SK-N-SH (cell line): ENCODE data around the gene CLDN9. TPM values are rescaled to one million over a fixed set of nuclear protein-coding genes. Genes with fewer than 3 reads are reported as not detected.

Experiments used
- CTCF ChIA-PET: fragments of 300-600, 350-600 bp; formaldehyde crosslinking; extraction: SDS; loops from one replicate; lab custom pipeline; 2021; lab: Yijun Ruan, JAX
- POLR2A ChIA-PET: fragments of 350-600 bp; sonication (Branson Sonifier 250); formaldehyde crosslinking; extraction: SDS; loops from one replicate; lab custom pipeline; 2020; ENCODE audit warnings: antibody characterized with exemption, inconsistent platforms; lab: Yijun Ruan, JAX
- DNase-seq: peaks from one replicate; pipeline ENCODE4 v3.0.0; 2012
- H2AFZ ChIP-seq: fragments of 200-600 bp; sonication (generic); 2 replicates; pipeline ENCODE4 v1.8.1; 2016; ENCODE audit warnings: antibody characterized with exemption, mild to moderate bottlenecking, low read depth
- H3F3A ChIP-seq: fragments of 200-600 bp; sonication (generic); replicated peaks from 2 replicates; pipeline ENCODE3; 2016; ENCODE audit warnings: antibody characterized with exemption, mild to moderate bottlenecking; ENCODE audit not compliant: insufficient read depth
- H3K27ac ChIP-seq, 2 experiments: fragments of 200-500 bp in 1 of 2; fragments of 200-600 bp in 1 of 2; sonication (Bioruptor generic) in 1 of 2; sonication (generic), shearing (Covaris generic) in 1 of 2; 2 replicates each; pipeline versions ENCODE4 v1.5.1 to v1.6.1; 2014 to 2016; ENCODE audit warnings: low read depth in 2 of 2, inconsistent platforms in 1 of 2, low read length in 1 of 2, mild to moderate bottlenecking in 1 of 2, mixed read lengths in 1 of 2
- H3K27me3 ChIP-seq: fragments of 200-600 bp; sonication (generic), shearing (Covaris generic); 2 replicates; pipeline ENCODE4 v1.6.1; 2016; ENCODE audit warnings: mixed run types; ENCODE audit not compliant: insufficient read depth
- H3K36me3 ChIP-seq, 2 experiments: fragments of 200-500 bp in 1 of 2; fragments of 200-600 bp in 1 of 2; sonication (Bioruptor generic) in 1 of 2; sonication (generic) in 1 of 2; replicated peaks in 1 of 2; 2 replicates each; pipeline versions ENCODE3 to v1.5.1; 2014 to 2016; ENCODE audit warnings: low read length in 1 of 2, mild to moderate bottlenecking in 1 of 2; ENCODE audit not compliant: insufficient read depth in 2 of 2, control insufficient read depth in 1 of 2
- H3K4me1 ChIP-seq, 2 experiments: fragments of 200-500 bp in 1 of 2; fragments of 200-600 bp in 1 of 2; sonication (Bioruptor generic) in 1 of 2; sonication (generic), shearing (Covaris generic) in 1 of 2; 2 replicates each; pipeline versions ENCODE4 v1.5.1 to v1.6.1; 2014 to 2016; ENCODE audit warnings: low read depth in 1 of 2, low read length in 1 of 2, mixed run types in 1 of 2; ENCODE audit not compliant: insufficient read depth in 2 of 2, control insufficient read depth in 1 of 2
- H3K4me2 ChIP-seq: fragments of 200-600 bp; sonication (generic), shearing (Covaris generic); 2 replicates; pipeline ENCODE4 v1.6.1; 2017; ENCODE audit warnings: mixed run types
- H3K4me3 ChIP-seq, 2 experiments: fragments of 200-500 bp in 1 of 2; fragments of 200-600 bp in 1 of 2; sonication (Bioruptor generic) in 1 of 2; sonication (generic), shearing (Covaris generic) in 1 of 2; 2 replicates each; pipeline versions ENCODE4 v1.5.1 to v1.8.1; 2014 to 2016; ENCODE audit warnings: low read depth in 2 of 2, inconsistent platforms in 1 of 2, low read length in 1 of 2, mild to moderate bottlenecking in 1 of 2, mixed read lengths in 1 of 2, moderate library complexity in 1 of 2
- H3K79me2 ChIP-seq: fragments of 200-600 bp; sonication (generic); 2 replicates; pipeline ENCODE4 v1.8.1; 2017; ENCODE audit warnings: mild to moderate bottlenecking; ENCODE audit not compliant: insufficient read depth
- H3K9ac ChIP-seq: fragments of 200-600 bp; sonication (generic); 2 replicates; pipeline ENCODE4 v1.6.1; 2017; ENCODE audit warnings: mixed run types
- H3K9me2 ChIP-seq: fragments of 200-600 bp; sonication (generic); 2 replicates; pipeline ENCODE4 v1.6.1; 2017; ENCODE audit warnings: mixed run types
- H3K9me3 ChIP-seq: fragments of 200-600 bp; sonication (generic); 2 replicates; pipeline ENCODE4 v1.6.1; 2017; ENCODE audit warnings: mixed run types, mild to moderate bottlenecking, moderate library complexity
- H4K20me1 ChIP-seq: fragments of 200-600 bp; sonication (generic); 2 replicates; pipeline ENCODE4 v1.6.1; 2017; ENCODE audit warnings: mild to moderate bottlenecking, mixed run types; ENCODE audit not compliant: insufficient read depth
- EP300 ChIP-seq, 2 experiments: IDR thresholded peaks; 2 replicates each; pipeline versions ENCODE4 v1.4.0 to v1.6.1; 2012; ENCODE audit warnings: borderline replicate concordance in 1 of 2, low read depth in 1 of 2, low read length in 1 of 2
- EZH2phosphoT487 ChIP-seq: fragments of 200-600 bp; sonication (generic); IDR thresholded peaks from 2 replicates; pipeline ENCODE4 v1.6.1; 2017; ENCODE audit warnings: low read depth, mixed run types, mild to moderate bottlenecking, antibody characterized with exemption, moderate library complexity, borderline replicate concordance
- FOXJ3 ChIP-seq: sonication (generic); formaldehyde crosslinking; IDR thresholded peaks from 2 replicates; pipeline ENCODE4 v1.5.1; 2020; ENCODE audit warnings: mild to moderate bottlenecking, missing genetic modification reagents
- GABPA ChIP-seq: IDR thresholded peaks from 2 replicates; pipeline ENCODE4 v1.4.0; 2012; ENCODE audit warnings: low read depth, mild to moderate bottlenecking
- GATA2 ChIP-seq: sonication (generic); formaldehyde crosslinking; IDR thresholded peaks from 2 replicates; pipeline ENCODE4 v1.5.0; 2020; ENCODE audit warnings: mild to moderate bottlenecking, missing genetic modification reagents
- NRF1 ChIP-seq: IDR thresholded peaks from 2 replicates; pipeline ENCODE4 v1.6.1; 2012; ENCODE audit warnings: low read depth, mild to moderate bottlenecking, low read length
- RAD21 ChIP-seq: IDR thresholded peaks from 2 replicates; pipeline ENCODE4 v1.6.1; 2012; ENCODE audit warnings: mild to moderate bottlenecking, low read length
- RCOR1 ChIP-seq: fragments of 150-350 bp; IDR thresholded peaks from 2 replicates; pipeline ENCODE4 v1.6.1; 2017; ENCODE audit warnings: antibody characterized with exemption, low read length
- RXRA ChIP-seq: IDR thresholded peaks from 2 replicates; pipeline ENCODE4 v1.4.0; 2012; ENCODE audit warnings: low read depth, mild to moderate bottlenecking, borderline replicate concordance
- TCF12 ChIP-seq: IDR thresholded peaks from 2 replicates; pipeline ENCODE4 v1.4.0; 2012
- TEAD4 ChIP-seq: IDR thresholded peaks from 2 replicates; pipeline ENCODE4 v1.4.0; 2012; ENCODE audit warnings: mild to moderate bottlenecking, borderline replicate concordance; ENCODE audit not compliant: insufficient read depth
- WGBS: methylation state at CpG from one replicate; pipeline ENCODE4 v1.1.6; 2017; ENCODE audit warnings: low lambda C conversion rate; 5-methylcytosine and 5-hydroxymethylcytosine counted together
- polyA plus RNA-seq, 3 experiments: library from polyadenylated mRNA; depleted of rRNA; stranded (reverse); fragments of >200 nt; gene quantifications; 2 replicates each; pipeline ENCODE4 v1.2.3, GENCODE V29; 2012
- TF ChIP-seq, protein P1 (sequence below): IDR thresholded peaks from 2 replicates; pipeline ENCODE4 v1.6.1; 2012; ENCODE audit warnings: mild to moderate bottlenecking, low read depth, low read length, moderate library complexity
- TF ChIP-seq, protein P2 (sequence below): fragments of 150-350 bp; IDR thresholded peaks from 2 replicates; pipeline ENCODE4 v1.6.1; 2017; ENCODE audit warnings: antibody characterized with exemption, low read length, low read depth, borderline replicate concordance
- TF ChIP-seq, protein P3 (sequence below): IDR thresholded peaks from 2 replicates; pipeline ENCODE4 v1.4.0; 2012; ENCODE audit warnings: low read depth, borderline replicate concordance

The CLDN9 gene
- polyA plus RNA-seq, 1 of the 3 experiments (the other 2 are of a cell fraction): 0.08 TPM

DNA sequence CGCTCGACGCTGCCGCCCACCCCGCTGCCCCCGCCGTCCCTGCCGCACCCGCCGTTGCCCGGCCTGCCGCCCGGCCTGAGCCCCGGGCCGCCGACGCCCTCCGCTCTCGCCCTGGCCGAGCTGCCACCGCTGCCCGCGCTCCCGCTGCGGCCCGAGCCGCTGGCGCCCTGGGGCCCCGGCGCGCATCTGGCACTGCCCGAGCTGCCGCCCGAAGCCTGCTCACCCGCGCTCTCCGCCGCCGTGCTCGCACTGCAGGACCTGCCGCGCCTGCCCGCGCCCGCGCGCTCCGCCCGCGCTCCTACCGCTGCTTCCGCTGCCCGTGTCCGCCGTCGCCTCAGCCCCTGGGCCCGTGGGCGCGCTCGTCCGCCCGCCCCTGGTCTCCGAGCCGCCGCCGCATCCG lies 8.4 kb upstream of the CLDN9 start:
- no peak overlapping the region for H3K9ac ChIP-seq
- H3K79me2 ChIP-seq: no peaks in the 10 kb centered on the region
- no peaks in the 10 kb centered on the region for H4K20me1 ChIP-seq
- H3K4me2 ChIP-seq: no peak overlapping the region
- DNase-seq: no peak
- no peaks in the 10 kb centered on the region for H3K36me3 ChIP-seq
- no peaks in the 10 kb centered on the region for H3K9me2 ChIP-seq
- H3K9me3 ChIP-seq: no peaks in the 10 kb centered on the region
- no CpG with 5 or more reads among the region's 67 CpGs for WGBS
- no peak overlapping the region for H2AFZ ChIP-seq
- POLR2A ChIA-PET: interaction anchor here (1.9 kb wide), 1 partner anchor 16 kb away, joined by 8 read pairs; the partner anchor contains the start of gene TNFRSF12A
- H3F3A ChIP-seq: peaks cover 6% of the 10 kb centered on the region
- no peak overlapping the region for H3K27ac ChIP-seq
- H3K4me3 ChIP-seq: peak overlapping the region in 1 of 2 experiments; percentile 47; a peak in 2 of 4 replicates
- TF ChIP-seq, protein P1, sequence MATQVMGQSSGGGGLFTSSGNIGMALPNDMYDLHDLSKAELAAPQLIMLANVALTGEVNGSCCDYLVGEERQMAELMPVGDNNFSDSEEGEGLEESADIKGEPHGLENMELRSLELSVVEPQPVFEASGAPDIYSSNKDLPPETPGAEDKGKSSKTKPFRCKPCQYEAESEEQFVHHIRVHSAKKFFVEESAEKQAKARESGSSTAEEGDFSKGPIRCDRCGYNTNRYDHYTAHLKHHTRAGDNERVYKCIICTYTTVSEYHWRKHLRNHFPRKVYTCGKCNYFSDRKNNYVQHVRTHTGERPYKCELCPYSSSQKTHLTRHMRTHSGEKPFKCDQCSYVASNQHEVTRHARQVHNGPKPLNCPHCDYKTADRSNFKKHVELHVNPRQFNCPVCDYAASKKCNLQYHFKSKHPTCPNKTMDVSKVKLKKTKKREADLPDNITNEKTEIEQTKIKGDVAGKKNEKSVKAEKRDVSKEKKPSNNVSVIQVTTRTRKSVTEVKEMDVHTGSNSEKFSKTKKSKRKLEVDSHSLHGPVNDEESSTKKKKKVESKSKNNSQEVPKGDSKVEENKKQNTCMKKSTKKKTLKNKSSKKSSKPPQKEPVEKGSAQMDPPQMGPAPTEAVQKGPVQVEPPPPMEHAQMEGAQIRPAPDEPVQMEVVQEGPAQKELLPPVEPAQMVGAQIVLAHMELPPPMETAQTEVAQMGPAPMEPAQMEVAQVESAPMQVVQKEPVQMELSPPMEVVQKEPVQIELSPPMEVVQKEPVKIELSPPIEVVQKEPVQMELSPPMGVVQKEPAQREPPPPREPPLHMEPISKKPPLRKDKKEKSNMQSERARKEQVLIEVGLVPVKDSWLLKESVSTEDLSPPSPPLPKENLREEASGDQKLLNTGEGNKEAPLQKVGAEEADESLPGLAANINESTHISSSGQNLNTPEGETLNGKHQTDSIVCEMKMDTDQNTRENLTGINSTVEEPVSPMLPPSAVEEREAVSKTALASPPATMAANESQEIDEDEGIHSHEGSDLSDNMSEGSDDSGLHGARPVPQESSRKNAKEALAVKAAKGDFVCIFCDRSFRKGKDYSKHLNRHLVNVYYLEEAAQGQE: no peak
- TF ChIP-seq TCF12 (no peak), GABPA (no peak), TEAD4 (no peak), RXRA (no peak)
- TF ChIP-seq, protein P2, sequence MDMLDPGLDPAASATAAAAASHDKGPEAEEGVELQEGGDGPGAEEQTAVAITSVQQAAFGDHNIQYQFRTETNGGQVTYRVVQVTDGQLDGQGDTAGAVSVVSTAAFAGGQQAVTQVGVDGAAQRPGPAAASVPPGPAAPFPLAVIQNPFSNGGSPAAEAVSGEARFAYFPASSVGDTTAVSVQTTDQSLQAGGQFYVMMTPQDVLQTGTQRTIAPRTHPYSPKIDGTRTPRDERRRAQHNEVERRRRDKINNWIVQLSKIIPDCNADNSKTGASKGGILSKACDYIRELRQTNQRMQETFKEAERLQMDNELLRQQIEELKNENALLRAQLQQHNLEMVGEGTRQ: no peak
- H3K4me1 ChIP-seq: peaks cover 0 to 3% of the 10 kb centered on the region in 2 experiments; a peak in 1 of 4 replicates
- CTCF ChIA-PET: interaction anchor here (0.5 to 8.2 kb wide), 9 partner anchors 16 to 972 kb away, joined by 3 to 72 read pairs (median 4); partner anchors contain the start of genes CLDN6, HCFC1R1, THOC6 and TNFRSF12A
- H3K27me3 ChIP-seq: no peaks in the 10 kb centered on the region

DNA sequence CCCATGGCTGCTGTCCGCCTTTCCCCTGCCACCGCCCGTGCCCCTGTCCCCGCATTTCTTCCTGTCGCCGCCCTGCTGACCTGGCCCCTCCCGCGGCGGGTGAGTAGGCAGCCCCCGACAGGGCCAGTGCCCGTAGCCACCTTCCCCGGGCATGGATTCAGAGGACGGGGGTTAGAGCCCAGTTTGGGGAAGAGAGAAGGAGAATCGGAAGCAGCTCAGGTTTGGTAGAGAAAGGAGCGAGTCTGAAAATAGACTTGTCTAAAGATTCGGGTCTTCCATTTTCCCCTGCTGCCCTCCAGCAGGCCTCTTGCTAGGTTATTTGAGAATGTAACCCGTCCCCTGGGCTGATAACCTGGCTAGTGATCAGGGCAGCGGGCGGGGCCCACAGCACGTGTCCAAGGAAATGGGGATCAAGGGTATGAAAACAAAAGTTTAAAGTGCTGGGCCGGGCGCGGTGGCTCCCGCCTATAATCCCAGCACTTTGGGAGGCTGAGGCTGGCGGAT lies 7.9 kb upstream of the CLDN9 start:
- no peaks in the 10 kb centered on the region for H3K36me3 ChIP-seq
- H3K9me2 ChIP-seq: no peaks in the 10 kb centered on the region
- H3K9ac ChIP-seq: no peak overlapping the region
- H3K4me3 ChIP-seq: peak overlapping the region in 1 of 2 experiments; percentile 47; a peak in 2 of 4 replicates
- ChIA-PET POLR2A (interaction anchor here (1.9 kb wide), 1 partner anchor 15 kb away, joined by 8 read pairs; the partner anchor contains the start of gene TNFRSF12A), CTCF (interaction anchor here (4.4 to 8.2 kb wide), 2 partner anchors 16 to 25 kb away, joined by 62 to 72 read pairs; partner anchors contain the start of genes CLDN6, HCFC1R1, THOC6 and TNFRSF12A)
- no peak overlapping the region for H2AFZ ChIP-seq
- DNase-seq: peak; percentile 58
- no peaks in the 10 kb centered on the region for H3K27me3 ChIP-seq
- peak overlapping the region in 1 of 2 experiments; percentile 51; a peak in 1 of 4 replicates for H3K27ac ChIP-seq
- WGBS: 48% methylated on average over 19 of the region's 25 CpGs
- H3K9me3 ChIP-seq: no peaks in the 10 kb centered on the region
- no peaks in the 10 kb centered on the region for H4K20me1 ChIP-seq
- no peak overlapping the region; the same call in 1 of the 2 replicates for H3K4me2 ChIP-seq
- H3F3A ChIP-seq: peaks cover 6% of the 10 kb centered on the region
- peaks cover 0 to 3% of the 10 kb centered on the region in 2 experiments; a peak in 1 of 4 replicates for H3K4me1 ChIP-seq
- no peaks in the 10 kb centered on the region for H3K79me2 ChIP-seq
- TF ChIP-seq EZH2phosphoT487 (no peak), RCOR1 (no peak), GATA2 (CRISPR knock-in tag) (no peak), EP300 (IDR thresholded peaks at IDR 0.05; ENCODE audit: borderline replicate concordance in 1 of 2, low read depth in 1 of 2, low read length in 1 of 2) (no peak), GABPA (no peak), FOXJ3 (CRISPR knock-in tag) (no peak), TCF12 (no peak), RAD21 (no peak), NRF1 (no peak)
- TF ChIP-seq, protein P3, sequence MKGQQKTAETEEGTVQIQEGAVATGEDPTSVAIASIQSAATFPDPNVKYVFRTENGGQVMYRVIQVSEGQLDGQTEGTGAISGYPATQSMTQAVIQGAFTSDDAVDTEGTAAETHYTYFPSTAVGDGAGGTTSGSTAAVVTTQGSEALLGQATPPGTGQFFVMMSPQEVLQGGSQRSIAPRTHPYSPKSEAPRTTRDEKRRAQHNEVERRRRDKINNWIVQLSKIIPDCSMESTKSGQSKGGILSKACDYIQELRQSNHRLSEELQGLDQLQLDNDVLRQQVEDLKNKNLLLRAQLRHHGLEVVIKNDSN: no peak
- TF ChIP-seq, protein P1: no peak
